HL-60 (cell line): ENCODE data around the gene EDIL3.

Experiments used
- DNase-seq, 2 experiments: peaks; one replicate each; pipeline ENCODE4 v3.0.0-alpha.2; 2010 to 2020; ENCODE audit warnings: low read depth in 1 of 2, low spot score in 1 of 2
- H3K27ac ChIP-seq: fragments of 250-450 bp; sonication (Bioruptor Pico); replicated peaks from 2 replicates; pipeline ENCODE4 v1.5.1; 2020; ENCODE audit warnings: mild to moderate bottlenecking, moderate library complexity
- H3K27me3 ChIP-seq: fragments of 250-450 bp; sonication (Bioruptor Pico); 2 replicates; pipeline ENCODE4 v1.5.1; 2021; ENCODE audit warnings: mild to moderate bottlenecking, moderate library complexity; ENCODE audit not compliant: insufficient read depth, poor library complexity, severe bottlenecking
- H3K4me3 ChIP-seq: replicated peaks from 2 replicates; pipeline ENCODE4 v1.5.1; 2011; ENCODE audit warnings: mild to moderate bottlenecking, control low read depth, low read length; ENCODE audit not compliant: insufficient read depth
- GABPA ChIP-seq: IDR thresholded peaks from 2 replicates; pipeline ENCODE4 v1.6.1; 2012; ENCODE audit warnings: low read depth
- POLR2AphosphoS5 ChIP-seq: IDR thresholded peaks from 2 replicates; pipeline ENCODE4 v1.6.1; 2012; ENCODE audit warnings: low read depth
- SPI1 ChIP-seq: IDR thresholded peaks from 2 replicates; pipeline ENCODE4 v1.6.1; 2012; ENCODE audit warnings: low read depth, mild to moderate bottlenecking, borderline replicate concordance
- TF ChIP-seq, protein P1 (sequence below): IDR thresholded peaks from one replicate; pipeline ENCODE4 v1.5.1; 2011; ENCODE audit warnings: low read length, control low read depth, inconsistent platforms; ENCODE audit not compliant: insufficient read depth
- TF ChIP-seq, protein P2 (sequence below): IDR thresholded peaks from 2 replicates; pipeline ENCODE4 v1.6.1; 2012; ENCODE audit warnings: low read depth; ENCODE audit not compliant: insufficient replicate concordance

The EDIL3 gene

DNA sequence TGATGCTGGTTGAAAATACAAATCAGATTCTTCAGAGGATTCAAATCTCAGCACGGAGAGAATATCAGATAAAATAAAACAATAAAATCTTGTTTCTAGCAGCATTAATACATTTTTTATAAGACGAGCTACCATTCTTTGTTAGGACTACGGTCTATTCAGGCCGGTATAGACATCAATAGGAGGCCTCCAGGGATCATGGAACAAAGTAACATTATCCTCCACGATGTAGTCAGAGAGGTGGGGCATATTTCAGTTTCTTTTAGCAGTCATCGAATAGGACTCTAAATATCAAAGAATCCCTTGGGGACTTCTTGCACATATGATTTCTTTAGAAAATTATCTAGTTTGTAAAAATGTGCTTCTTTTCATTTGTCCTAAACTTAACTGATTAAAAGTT, 438.2 kb downstream of the EDIL3 start:
- Histone ChIP-seq H3K4me3 (no peak overlapping the region), H3K27ac (no peak overlapping the region), H3K27me3 (no peaks in the 10 kb centered on the region)
- TF ChIP-seq GABPA (no peak), SPI1 (no peak), POLR2AphosphoS5 (no peak)
- TF ChIP-seq, protein P1, sequence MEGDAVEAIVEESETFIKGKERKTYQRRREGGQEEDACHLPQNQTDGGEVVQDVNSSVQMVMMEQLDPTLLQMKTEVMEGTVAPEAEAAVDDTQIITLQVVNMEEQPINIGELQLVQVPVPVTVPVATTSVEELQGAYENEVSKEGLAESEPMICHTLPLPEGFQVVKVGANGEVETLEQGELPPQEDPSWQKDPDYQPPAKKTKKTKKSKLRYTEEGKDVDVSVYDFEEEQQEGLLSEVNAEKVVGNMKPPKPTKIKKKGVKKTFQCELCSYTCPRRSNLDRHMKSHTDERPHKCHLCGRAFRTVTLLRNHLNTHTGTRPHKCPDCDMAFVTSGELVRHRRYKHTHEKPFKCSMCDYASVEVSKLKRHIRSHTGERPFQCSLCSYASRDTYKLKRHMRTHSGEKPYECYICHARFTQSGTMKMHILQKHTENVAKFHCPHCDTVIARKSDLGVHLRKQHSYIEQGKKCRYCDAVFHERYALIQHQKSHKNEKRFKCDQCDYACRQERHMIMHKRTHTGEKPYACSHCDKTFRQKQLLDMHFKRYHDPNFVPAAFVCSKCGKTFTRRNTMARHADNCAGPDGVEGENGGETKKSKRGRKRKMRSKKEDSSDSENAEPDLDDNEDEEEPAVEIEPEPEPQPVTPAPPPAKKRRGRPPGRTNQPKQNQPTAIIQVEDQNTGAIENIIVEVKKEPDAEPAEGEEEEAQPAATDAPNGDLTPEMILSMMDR = no peak
- TF ChIP-seq, protein P2, sequence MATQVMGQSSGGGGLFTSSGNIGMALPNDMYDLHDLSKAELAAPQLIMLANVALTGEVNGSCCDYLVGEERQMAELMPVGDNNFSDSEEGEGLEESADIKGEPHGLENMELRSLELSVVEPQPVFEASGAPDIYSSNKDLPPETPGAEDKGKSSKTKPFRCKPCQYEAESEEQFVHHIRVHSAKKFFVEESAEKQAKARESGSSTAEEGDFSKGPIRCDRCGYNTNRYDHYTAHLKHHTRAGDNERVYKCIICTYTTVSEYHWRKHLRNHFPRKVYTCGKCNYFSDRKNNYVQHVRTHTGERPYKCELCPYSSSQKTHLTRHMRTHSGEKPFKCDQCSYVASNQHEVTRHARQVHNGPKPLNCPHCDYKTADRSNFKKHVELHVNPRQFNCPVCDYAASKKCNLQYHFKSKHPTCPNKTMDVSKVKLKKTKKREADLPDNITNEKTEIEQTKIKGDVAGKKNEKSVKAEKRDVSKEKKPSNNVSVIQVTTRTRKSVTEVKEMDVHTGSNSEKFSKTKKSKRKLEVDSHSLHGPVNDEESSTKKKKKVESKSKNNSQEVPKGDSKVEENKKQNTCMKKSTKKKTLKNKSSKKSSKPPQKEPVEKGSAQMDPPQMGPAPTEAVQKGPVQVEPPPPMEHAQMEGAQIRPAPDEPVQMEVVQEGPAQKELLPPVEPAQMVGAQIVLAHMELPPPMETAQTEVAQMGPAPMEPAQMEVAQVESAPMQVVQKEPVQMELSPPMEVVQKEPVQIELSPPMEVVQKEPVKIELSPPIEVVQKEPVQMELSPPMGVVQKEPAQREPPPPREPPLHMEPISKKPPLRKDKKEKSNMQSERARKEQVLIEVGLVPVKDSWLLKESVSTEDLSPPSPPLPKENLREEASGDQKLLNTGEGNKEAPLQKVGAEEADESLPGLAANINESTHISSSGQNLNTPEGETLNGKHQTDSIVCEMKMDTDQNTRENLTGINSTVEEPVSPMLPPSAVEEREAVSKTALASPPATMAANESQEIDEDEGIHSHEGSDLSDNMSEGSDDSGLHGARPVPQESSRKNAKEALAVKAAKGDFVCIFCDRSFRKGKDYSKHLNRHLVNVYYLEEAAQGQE = no peak
- no peak for DNase-seq

DNA sequence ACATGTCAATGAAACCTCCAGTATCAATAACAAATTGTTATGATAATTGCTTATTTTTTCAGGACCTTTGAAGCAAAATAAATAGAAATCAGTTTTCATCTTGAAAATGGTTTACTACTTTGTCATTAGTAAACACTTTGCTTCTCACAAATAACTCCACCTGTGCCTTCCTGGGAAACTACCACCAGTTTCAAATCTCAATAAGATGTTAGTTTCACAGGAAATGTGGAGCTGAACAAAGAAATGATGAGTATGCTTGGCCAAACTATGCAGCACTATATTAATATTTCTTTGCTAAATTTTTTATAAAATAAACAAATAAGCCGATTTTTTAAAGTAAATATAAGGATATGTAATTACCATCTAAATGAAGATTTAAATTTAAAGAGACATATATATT, 442.5 kb downstream of the EDIL3 start:
- Histone ChIP-seq H3K4me3 (no peak overlapping the region), H3K27ac (no peak overlapping the region), H3K27me3 (no peaks in the 10 kb centered on the region)
- DNase-seq = no peak
- TF ChIP-seq SPI1 (no peak), GABPA (no peak), POLR2AphosphoS5 (no peak)
- TF ChIP-seq, protein P1 = no peak
- TF ChIP-seq, protein P2 = no peak

DNA sequence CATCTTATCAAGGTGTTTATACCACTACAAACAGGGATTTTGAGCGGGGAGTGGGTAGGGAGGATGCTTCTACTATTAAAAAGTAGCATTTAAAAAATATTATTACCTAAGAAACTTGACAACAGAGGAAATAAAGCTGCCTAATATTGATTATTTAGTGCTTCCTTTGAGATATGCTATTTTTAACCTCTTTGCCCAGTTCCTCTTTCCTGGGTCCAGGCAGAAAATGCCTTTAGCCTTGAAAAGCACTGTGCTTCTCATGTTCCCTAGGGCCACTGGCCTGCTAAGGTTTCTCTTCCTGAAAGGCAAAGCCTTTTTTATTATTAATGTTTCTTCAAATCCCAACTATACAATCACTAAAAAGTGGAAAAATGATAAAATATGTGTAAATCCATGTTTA, 446.8 kb downstream of the EDIL3 start:
- no peak for DNase-seq
- TF ChIP-seq GABPA = no peak
- TF ChIP-seq, protein P2 = no peak
- TF ChIP-seq POLR2AphosphoS5 = no peak
- TF ChIP-seq, protein P1 = no peak
- TF ChIP-seq SPI1 = peak; percentile 51; the same call in 1 of the 2 replicates
- Histone ChIP-seq H3K4me3 (no peak overlapping the region), H3K27me3 (no peaks in the 10 kb centered on the region), H3K27ac (no peak overlapping the region)
